ENCODE results near the gene PRR14.
"Not testable (repeated sequence)": the region's sequence is repeated elsewhere in the genome, so short reads cannot be mapped to it uniquely, and the experiment has no call there.

The PRR14 gene

DNA sequence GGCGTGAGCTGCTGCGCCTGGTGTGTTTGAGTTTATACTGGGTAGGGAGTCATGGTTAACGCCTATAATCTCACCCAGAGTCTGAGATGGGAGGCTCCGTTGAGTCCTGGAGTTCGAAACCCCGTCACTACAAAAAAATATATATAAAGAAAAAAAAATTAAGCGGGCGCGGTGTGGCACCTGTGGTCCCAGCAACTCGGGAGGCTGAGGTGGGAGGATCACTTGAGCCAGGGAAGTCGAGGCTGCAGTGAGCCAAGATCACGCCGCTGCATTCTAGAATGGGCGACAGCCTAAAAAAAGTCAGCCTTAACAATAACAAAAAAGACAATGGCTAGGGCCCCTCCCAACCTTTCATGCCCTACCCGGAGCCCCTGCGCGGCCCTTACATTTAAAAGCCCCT lies 17.2 kb upstream of the PRR14 start:
- no peak for DNase-seq

DNA sequence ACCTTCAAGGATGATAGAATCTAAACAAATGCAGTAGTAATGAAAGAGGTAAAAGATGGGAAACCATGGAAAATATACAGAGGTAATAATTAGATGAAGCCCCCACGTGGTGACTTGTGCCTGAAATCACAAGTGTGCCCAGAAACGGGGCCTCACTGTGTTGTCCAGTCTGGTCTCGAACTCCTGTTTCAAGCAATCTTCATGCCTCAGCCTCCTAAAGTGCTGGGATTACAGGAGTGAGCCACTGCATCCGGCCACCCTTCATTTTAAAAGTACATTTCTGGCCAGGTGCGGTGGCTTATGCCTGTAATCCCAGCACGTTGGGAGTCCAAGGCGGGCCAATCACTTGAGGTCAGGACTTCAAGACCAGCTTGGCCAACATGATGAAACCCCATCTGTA lies 14.2 kb upstream of the PRR14 start:
- no peak for DNase-seq

DNA sequence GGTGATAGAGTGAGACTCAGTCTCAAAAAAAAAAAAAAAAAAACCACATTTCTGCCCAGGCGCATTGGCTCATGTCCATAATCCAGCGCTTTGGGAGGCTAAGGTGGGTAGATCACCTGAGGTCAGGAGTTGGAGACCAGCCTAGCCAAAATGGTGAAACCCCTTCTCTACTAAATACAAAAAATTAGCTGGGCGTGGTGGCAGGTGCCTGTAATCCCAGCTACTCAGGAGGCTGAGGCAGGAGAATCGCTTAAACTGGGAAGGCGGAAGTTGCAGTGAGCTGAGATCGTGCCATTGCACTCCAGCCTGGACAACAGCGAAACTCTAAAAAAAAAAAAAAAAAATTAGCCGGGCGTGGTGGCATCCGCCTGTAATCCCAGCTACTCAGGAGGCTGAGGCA lies 13.6 kb upstream of the PRR14 start:
- DNase-seq, result not testable (repeated sequence)

DNA sequence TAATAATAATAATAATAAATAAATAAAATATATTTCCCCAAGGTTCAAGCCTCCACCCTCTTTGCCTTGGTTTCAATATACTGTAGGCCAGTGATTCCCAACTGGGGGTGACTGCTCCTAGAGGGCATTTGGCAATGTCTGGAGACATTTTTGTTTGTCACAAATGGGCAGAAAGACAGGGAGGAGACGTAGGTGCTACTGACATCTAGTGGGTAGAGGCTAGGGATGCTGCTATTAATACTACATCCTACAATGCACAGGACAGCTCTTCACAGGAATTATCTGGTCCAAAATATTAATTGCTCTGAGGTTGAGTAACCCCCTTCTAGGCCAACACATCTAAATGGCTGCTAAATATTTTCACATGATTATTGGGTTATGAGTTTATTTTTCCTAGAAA lies 12.8 kb upstream of the PRR14 start:
- peak; percentile 44 for DNase-seq

DNA sequence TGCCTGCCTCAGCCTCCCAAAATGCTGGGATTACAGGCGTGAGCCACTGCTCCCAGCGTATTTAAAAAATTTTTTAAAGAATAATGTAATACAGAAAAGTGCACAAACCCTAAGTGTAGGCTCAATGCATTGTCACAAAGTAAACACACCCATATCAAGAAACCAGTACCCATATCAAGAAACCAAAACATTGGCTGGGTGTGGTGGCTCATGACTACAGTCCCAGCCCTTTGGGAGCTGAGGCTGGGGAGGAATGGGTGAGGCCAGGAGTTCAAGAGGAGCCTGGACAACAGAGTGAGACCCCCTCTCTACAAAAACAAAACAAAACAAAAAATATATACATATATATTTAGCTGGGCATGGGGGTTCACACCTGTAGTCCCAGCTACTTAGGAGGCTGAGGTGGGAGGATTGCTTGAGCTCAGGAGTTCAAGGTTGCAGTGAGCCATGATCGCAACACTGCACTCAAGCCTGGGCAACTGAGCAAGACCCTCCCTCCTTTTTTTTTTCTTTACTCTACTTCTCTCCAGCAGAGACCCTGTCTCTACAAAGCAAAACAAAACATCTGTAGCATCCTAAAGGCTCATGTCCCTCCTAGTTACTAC lies 9.3 kb upstream of the PRR14 start:
- DNase-seq, result no peak

DNA sequence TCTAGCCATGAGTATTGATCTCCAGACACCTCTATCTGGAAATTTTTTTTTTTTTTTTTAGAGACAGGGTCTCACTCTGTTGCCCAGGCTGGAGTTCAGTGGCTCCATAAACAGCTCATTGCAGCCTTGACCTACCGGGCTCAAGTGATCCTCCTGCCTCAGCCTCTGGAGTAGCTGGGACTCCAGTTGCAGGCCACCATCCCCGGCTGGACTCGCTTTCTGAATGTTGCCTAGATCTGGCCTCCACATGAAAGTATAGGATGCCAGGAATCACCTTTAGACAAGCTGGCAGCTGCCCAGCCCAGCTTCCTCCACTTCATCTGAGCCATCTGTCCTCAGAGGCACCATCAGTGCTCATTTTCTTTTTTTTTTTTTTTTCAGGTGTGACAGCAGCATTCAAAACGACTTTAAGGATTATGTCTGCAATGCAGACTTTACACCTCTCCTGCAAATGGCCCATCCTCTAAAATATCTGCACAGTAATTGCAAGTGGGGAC lies 6.4 kb upstream of the PRR14 start:
- peak; percentile 16 for DNase-seq

DNA sequence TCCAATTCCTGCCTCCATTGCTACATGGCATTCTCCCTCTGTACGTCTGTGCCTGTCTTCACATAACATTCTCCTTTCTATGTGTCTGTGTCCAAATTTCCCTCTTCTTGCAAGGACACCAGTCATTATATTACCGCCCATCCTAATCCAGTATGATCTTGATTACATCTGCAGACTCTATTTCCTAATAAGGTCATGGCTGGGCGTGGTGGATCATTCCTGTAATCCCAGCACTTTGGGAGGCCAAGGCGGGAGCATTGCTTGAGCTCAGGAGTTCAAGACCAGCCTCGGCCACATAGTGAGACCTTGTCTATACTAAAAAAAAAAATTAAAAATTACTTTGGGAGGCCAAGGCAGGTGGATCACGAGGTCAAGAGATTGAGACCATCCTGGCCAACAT lies 5.0 kb upstream of the PRR14 start:
- no peak for DNase-seq

DNA sequence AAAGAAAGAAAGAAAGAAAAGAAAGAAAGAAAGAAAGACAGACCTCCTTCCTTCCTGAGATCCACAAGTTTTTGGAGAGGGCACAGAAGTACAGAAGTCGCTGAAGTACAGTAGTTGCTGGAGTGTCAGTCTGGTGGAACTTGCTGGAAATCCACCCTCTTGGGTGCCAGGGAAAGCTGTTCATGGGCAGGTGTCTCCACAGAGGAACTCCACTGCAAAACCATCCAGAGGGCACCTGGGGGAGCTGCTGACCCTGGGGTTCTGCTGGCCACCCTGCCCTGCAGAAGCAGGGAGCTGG lies 3.5 kb upstream of the PRR14 start:
- DNase-seq, result no peak

DNA sequence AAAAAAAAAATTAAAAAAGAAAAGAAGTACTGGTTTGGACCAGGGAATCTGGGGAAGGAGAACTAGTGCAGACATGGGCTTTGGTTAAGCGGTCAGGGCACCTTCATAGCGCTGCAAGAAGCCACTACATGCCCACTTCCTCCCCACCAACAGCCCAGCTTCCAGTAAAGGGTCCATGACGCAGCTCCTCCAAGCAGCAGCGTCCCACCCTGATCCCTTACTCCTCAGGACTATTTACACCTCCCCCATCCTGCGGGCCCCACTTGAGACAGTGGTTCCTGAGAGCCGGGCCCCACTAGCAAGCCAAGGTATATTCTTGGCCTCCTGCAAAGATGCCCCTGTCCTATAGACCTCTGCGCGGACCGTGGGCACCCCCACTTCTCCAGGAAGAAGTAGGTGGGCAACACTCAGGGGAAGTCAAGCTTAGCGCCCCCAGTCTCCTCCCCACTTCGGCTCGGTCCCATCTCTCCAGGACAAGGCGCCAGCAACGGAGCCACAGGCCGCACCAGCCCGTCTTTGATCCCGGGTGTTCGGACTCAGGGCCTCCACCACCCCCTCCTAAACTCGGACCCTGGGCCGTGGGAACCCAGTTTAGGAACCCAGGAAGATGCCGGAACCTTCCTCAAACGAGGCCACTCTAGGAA lies 913 bp upstream of the PRR14 start:
- no peak for DNase-seq

DNA sequence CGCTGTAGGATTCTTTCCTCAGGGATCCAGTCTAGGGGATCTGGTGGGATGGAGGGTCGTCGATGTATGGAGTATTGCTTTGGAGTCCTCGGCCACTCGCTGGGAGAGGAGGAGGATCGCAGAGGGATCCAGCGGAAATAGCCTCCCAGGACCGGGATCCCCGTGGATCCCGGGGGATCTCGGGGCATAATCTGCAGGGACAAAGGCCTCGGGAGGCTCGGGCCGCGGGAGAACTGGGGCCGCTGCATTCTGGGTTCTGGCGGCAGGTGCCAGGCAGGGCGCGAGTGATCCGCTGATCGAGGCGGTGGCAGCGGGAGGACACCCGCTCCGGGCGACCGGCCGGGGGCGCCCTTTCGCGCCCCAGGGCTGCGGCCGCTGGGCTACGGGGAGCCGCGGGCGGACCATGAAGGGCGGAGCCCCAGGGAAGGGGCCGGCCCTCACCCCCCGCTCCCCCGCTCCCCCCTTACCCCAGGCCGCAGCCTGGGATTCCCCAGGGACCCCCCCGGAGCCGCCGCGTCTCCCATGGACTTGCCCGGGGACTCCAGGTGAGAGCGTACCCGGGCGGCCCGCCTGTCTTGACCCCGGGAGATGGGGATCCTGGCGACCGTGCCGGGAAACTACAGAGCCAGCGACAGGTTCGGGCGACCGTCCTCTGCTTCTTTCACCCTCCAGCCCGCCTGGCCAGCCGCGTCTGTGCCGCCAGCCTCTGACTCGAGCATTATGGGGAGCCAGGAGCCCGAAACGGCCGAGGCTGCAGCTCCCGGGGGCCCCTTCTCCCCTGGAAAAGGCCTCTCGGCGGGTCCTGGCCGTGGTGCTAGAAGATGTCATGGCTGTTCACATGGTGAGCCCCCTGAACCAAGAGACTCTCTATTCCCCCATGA lies 604 bp downstream of the PRR14 start:
- DNase-seq, result peak; percentile 14

DNA sequence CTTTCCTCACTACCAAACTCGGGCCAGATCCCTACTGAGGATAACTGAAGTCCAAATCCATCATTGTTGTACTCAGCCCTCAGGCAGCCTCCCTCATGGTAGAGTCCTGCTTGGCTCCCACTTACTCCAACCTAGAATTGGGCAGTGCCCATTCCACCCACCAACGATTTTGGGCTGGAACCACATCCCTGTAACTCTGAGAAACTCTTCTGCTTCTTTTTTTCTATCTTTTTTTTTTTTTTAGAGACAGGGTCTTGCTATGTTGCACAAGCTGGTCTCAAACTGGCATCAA lies 1.2 kb downstream of the PRR14 start:
- DNase-seq, result no peak

DNA sequence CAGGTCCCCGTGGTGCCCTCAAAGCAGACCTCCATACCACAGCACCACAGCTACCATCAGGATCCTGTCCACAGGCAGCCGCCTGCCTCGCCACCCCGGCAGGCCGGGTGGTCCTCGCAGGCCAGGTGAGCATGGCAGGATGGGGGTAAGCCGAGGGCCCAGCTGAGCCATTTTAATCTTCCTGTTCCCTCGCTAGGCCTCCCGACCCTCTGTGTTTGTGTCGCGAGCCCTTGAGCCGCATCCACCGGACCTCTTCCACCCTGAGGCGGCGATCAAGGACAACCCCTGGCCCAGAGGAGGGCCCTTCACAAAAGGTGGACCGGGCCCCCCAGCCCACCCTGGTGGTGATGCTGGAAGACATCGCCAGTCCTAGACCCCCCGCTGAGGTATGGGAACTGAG lies 2.0 kb downstream of the PRR14 start:
- no peak for DNase-seq

DNA sequence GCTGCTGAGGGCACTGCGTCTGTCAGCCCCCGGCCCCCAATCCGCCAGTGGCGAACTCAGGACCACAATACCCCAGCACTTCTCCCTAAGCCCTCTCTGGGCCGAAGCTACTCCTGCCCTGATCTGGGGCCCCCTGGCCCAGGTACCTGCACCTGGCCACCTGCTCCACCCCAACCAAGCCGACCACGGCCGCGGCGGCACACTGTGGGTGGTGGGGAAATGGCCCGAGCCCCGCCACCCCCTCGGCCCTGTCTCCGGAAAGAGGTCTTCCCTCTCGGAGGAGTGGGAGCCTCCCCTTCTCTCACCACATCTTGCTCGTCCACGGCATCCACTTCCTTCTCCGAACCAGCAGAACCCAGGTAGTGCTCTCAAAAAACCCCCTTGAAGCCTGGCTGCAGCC lies 4.1 kb downstream of the PRR14 start:
- DNase-seq, result no peak

DNA sequence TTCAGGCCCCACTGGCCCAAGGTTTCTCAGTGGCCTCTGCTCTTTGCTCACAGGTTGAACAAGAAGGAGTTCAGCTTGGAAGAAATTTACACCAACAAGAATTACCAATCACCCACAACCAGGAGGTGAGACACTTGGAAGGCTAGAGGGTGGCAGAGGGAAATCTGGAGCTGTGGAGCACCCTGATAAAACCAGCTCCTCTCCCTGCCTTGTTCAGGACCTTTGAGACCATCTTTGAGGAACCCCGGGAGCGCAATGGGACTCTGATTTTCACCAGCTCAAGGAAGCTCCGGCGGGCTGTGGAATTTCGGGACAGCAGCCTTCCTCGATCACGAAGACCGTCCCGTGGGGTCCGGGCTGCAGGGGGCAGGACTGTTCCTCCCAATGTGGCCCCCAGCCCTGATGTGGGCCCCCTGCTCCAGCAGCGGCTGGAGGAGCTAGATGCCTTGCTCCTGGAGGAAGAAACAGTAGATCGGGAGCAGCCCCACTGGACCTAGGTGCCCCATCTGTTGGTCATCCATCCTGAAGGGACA lies 5.1 kb downstream of the PRR14 start:
- DNase-seq, result no peak

DNA sequence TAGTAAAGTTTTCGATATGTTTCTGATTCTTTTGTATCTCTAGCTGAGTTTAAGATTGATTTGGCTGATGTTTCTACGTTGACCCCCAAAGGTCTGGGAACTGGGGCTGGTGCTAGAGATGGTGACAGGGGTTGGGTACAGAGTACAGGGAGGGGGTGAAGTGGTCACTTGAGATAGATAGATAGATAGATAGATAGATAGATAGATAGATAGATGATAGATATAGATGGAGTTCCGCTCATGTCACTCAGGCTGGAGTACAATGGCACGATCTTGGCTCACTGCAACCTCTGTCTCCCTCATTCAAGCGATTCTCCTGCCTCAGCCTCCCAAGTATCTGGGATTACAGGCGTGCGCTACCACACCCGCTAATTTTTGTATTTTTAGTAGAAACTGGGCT lies 5.6 kb downstream of the PRR14 start:
- no peak for DNase-seq

DNA sequence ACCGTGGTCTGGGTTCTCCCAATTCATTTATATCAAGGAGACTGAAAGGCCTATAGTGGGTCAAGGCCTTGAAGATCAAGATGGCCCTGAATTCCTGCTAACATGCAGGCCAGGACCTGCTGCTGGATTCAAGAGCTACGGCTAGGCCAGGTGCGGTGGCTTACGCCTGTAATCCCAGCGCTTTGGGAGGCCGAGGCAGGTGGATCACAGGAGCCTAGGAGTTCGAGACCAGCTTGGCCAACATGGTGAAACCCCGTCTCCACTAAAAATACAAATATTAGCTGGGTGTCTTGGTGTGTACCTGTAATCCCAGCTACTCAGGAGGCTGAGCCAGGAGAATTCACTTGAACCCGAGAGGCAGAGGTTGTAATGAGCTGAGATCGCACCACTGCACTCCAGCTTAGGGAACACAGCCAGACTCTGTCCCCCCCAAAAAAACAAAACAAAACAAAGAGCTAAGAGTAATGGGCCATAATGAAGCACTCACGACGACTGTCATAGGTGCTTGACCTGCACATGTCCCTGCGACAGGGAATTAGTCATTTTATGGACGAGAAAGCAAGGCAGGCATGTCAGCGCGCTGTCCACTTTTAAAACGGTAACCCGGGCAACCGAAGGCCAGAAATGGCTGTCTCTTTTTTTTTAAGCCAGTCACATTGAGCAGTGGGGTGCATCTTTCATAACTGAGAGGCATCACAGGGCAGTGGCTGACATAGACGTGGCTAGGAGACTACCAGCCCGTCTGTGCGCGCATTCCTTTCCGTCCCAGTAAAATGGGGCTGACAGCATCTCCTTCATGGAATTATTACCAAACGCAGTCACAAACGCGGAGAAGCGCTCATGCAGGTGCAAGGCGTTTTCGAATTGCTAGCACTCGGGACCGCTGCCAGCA lies 6.5 kb downstream of the PRR14 start:
- no peak for DNase-seq

DNA sequence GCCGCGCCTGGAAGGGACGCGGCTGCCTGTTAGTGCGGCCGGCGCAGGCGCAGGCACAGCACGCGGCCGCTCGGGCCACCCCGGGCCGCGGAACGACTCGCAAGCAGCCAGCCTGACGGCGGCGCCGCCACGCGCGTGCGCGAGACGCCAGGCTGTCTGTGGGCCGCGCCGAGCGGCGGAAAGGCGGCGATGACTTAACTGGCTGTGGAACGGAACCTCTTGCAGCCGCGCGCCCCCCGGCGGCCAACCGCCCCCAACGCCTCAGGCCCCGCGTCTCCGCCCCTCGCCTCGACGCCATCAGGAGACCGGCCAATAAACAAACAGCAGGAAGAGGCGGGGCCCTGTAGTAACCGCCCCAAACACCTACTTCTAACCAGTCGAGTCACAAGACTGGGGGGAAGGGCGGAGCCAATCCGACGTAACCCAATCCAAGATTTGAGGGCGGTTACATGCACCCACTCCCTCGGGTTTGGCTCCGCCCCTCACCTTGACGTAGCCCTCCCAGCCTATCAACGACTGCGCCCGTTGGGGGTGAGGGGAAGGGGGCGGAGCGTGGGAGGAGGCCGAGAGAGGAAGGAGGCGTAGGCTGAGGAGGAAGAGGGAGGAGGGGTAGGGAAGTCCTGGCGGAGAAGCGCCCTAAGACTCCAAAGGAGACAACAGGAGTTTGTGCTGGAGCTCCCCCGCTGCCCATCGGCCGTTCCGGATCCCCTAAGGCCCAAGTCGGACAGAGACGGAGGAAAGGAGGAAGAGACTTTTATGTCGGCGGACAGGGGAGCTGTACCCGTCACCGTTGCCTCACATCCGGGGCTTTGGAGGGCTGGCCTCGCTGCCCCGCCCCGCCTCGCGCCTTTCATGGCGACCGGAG lies 7.3 kb downstream of the PRR14 start, which contains the start of gene FBRS:
TSS of gene FBRS (plus strand) at position 566 of the 865 bp plus-strand sequence. CDS start 1,088 bp downstream, outside the sequence.
- peak; percentile 99 for DNase-seq

DNA sequence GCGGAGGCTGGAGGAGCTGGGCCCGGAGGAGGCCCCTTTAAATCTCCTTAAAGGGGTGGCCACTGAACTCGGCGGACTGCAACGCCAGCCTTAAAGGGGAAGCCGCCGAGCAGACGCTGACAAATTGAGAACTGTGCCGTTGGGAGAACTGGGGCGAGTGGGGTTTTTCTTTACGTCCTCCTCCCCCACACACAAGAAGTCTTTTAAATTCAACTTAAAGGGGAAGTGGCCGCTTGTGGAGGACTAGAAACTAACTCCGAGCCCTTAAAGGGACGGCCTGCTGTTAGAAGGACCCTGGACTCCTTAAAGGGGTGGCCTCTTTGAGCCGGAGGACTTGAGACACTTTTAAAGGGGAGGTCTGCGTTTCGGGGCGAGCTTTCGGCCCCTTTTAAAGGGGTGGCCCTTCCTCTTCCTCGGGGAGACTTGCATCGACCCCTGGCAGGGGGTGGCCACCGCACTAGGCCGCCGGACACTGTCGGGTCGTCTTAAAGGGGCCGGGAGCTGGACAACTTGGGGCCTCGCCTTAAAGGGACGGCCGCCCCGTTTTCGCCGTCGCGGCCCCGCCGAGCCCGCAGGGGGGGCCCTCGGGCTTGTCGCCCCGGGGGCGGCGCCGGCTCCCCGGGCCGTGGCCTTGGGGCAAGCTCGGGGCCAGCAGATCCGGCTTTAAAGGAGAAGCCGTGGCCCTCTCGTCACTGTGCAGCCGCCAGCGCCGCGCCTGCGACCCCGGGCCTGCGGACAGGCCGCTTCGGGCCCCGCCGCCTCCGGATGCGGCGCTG lies 8.2 kb downstream of the PRR14 start:
- peak; percentile 94 for DNase-seq

DNA sequence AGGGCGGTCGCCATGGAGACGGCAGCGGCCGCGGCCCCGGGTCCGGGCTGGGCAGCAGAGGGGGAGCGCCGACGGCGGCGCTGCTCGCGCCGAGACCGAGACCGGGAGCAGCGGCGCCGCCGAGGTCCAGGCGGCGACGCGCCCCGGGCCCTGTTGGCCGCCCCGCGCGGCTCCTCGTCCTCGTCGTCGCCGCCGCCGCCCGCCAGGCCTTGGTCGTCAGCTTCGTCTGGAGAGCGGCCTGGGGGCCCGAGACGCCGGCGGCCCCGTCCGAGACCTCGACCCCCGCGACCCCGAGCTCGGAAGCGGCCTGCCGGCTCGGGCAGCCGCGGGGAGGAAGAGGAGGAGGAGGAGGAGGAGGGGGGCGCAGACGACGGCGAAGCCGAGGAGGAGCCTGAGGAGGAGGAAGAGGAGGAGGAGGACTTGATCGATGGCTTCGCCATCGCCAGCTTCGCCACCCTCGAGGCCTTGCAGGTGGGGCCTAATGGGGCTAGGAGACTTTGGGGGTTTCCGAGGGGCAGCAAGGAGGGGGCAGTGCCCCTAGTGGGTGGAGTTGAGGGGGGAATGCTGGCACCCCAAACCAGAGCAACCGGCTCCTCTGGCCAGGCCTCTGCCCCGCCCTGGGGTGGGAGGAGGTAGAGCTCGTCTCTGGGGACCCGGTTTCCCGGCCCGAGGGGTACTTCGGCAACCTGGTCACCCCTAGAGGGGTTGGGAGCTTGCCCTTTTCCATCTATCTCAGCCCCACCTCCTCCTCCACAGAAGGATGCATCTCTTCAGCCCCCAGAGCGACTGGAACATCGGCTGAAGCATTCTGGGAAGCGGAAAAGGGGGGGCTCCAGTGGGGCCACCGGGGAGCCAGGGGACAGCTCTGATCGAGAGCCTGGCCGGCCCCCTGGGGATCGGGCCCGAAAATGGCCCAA lies 9.0 kb downstream of the PRR14 start:
- DNase-seq, result no peak
